ENCODE data around the gene FAM124A. TPM values are rescaled to one million over a fixed set of nuclear protein-coding genes. Genes with fewer than 3 reads are reported as not detected.

Gene FAM124A
- total RNA-seq, 4 donors from 2014 or later = 0.91 to 4.1 (median 2.8) TPM

DNA sequence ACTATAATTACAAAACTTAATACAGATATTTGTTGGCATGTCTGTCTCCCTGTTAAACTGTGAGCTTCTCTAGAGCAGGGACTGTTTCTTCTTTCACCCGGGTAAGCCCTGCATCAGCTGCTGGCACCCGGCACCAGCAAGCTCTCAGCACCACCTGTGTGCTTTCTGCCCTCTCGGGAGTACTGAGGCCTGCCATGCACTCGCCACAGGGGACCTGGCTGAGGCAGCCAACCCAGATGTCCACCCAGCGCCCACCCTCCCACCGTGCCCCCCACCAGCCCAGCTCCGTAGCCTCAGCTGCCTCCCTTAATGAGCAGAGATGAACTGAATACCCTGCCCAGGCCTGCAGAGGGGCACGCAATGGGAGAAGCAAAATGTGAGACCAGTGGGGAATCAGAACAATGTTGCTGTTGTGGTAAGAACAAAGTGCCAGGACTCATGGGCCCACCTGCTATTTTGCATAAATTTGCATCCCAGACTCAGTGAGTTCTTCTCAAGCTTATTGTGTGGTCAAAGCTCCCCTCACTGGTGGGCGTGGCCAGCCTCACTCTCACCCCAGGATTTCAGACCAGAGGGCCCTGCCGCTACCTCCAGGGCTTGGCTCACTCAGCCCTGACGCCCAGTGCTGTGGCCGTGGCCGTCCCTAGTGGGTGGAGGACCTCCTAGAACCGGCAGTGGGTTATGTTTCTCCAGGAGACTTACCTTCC, 102.7 kb downstream of the FAM124A start:
- H3K27me3 ChIP-seq = no peaks in the 10 kb centered on the region
- DNase-seq (ENCODE audit: low spot score in 2 of 2) = no peak
- no peak overlapping the region for H3K27ac ChIP-seq
- no peaks in the 10 kb centered on the region for H3K9me3 ChIP-seq
- 82% methylated on average over 12 of the region's 14 CpGs for WGBS
- TF ChIP-seq, protein P1, sequence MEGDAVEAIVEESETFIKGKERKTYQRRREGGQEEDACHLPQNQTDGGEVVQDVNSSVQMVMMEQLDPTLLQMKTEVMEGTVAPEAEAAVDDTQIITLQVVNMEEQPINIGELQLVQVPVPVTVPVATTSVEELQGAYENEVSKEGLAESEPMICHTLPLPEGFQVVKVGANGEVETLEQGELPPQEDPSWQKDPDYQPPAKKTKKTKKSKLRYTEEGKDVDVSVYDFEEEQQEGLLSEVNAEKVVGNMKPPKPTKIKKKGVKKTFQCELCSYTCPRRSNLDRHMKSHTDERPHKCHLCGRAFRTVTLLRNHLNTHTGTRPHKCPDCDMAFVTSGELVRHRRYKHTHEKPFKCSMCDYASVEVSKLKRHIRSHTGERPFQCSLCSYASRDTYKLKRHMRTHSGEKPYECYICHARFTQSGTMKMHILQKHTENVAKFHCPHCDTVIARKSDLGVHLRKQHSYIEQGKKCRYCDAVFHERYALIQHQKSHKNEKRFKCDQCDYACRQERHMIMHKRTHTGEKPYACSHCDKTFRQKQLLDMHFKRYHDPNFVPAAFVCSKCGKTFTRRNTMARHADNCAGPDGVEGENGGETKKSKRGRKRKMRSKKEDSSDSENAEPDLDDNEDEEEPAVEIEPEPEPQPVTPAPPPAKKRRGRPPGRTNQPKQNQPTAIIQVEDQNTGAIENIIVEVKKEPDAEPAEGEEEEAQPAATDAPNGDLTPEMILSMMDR (IDR thresholded peaks at IDR 0.05) = no peak
- no peak for TF ChIP-seq EP300 (IDR thresholded peaks at IDR 0.05)
- TF ChIP-seq POLR2AphosphoS5 (IDR thresholded peaks at IDR 0.05) = no peak
- TF ChIP-seq POLR2A (IDR thresholded peaks at IDR 0.05) = no peak
- no peaks in the 10 kb centered on the region for H3K36me3 ChIP-seq
- H3K4me1 ChIP-seq = no peaks in the 10 kb centered on the region
- H3K4me3 ChIP-seq = no peak overlapping the region

DNA sequence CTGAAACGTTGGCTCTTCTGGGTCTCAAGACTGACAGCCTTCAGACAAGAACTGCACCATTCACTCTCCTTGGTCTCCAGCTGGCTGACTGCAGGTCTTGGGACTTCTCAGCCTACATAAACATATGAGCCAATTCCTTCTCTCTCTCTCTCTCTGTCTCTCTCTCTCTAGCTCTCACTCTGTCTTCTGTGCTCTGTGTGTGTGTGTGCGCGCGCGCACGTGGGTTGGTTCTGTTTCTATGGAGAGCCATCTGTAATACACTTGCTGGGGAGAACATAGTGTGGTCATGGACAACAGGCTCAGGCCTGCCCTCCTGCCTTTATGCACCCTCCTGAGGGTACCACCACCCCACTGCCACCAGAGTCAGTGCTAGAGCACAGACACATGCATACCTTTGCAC, 103.6 kb downstream of the FAM124A start:
- Histone ChIP-seq H3K27me3 (no peaks in the 10 kb centered on the region), H3K9me3 (no peaks in the 10 kb centered on the region), H3K4me3 (no peak overlapping the region), H3K27ac (no peak overlapping the region), H3K36me3 (no peaks in the 10 kb centered on the region), H3K4me1 (no peaks in the 10 kb centered on the region)
- no peak for DNase-seq (ENCODE audit: low spot score in 2 of 2)
- 80% methylated on average over 6 of the region's 6 CpGs for WGBS
- TF ChIP-seq POLR2AphosphoS5 (IDR thresholded peaks at IDR 0.05) (no peak), POLR2A (IDR thresholded peaks at IDR 0.05) (no peak), EP300 (IDR thresholded peaks at IDR 0.05) (no peak)
- TF ChIP-seq, protein P1 (IDR thresholded peaks at IDR 0.05) = no peak

DNA sequence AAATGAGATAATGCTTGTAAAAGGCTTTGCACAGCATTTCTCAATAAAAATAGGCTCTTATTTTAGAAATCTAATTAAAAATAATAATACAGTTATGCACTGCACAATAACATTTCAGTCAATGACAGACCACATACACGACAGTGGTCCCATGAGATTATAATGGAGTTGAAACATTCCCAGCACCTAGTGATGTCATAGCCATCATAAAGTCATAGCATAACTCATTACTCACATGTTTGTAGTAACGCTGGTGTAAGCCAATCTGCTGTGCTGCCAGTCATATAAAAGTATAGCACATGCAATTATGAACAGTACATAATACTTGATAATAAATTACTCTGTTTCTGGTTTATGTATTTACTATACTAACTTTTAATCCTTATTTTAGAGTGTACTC, 104.6 kb downstream of the FAM124A start:
- Histone ChIP-seq H3K4me1 (no peaks in the 10 kb centered on the region), H3K36me3 (no peaks in the 10 kb centered on the region), H3K4me3 (no peak overlapping the region), H3K27me3 (no peaks in the 10 kb centered on the region), H3K27ac (no peak overlapping the region), H3K9me3 (no peaks in the 10 kb centered on the region)
- 85% methylated on average over 2 of the region's 2 CpGs for WGBS
- TF ChIP-seq EP300 (IDR thresholded peaks at IDR 0.05) = no peak
- TF ChIP-seq POLR2AphosphoS5 (IDR thresholded peaks at IDR 0.05) = no peak
- TF ChIP-seq, protein P1 (IDR thresholded peaks at IDR 0.05) = no peak
- no peak for DNase-seq (ENCODE audit: low spot score in 2 of 2)

DNA sequence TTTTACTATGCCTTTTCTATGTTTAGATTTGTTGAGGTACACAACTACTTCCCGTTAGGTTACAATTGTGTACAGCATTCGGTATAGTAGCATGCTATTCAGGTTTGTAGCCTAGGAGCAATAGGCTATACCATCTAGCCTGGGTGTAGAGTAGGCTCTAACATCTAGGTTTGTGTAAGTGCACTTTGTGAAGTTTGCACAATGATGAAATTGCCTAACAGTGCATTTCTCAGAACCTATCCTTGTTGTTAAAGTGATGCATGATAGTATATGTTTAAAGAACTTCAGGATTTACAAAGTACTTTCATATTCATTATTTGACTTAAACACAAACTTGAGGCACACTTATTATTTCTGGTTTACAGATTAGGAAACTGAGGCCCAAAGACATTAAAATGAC, 105.8 kb downstream of the FAM124A start:
- no peaks in the 10 kb centered on the region for H3K9me3 ChIP-seq
- H3K36me3 ChIP-seq = no peaks in the 10 kb centered on the region
- H3K27me3 ChIP-seq = no peaks in the 10 kb centered on the region
- H3K27ac ChIP-seq = no peak overlapping the region
- no peaks in the 10 kb centered on the region for H3K4me1 ChIP-seq
- H3K4me3 ChIP-seq = no peak overlapping the region
- no peak for DNase-seq (ENCODE audit: low spot score in 2 of 2)
- no peak for TF ChIP-seq POLR2A (IDR thresholded peaks at IDR 0.05)
- TF ChIP-seq POLR2AphosphoS5 (IDR thresholded peaks at IDR 0.05) = no peak
- TF ChIP-seq, protein P1 (IDR thresholded peaks at IDR 0.05) = no peak
- WGBS = 98% methylated on average over 2 of the region's 2 CpGs

DNA sequence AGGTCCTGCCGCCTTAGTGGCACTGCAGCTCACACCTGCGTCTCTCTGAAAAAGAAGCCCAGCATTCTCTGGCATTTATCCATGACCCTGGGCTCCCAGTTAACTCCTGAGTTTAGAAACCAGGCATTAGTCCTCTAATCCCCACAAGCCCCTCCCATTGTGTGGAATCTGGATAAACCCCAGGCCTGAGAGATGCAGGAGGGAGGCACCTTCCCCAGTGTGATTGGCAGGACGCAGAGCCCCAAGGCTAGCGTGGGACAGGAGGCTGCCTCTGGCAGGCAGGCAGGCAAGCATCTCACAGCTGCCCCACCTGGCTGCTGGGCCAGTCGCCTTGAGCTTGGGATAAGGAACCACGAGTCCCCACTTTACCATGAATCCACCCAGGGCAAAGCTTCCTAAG, 106.3 kb downstream of the FAM124A start:
- WGBS = 61% methylated on average over 4 of the region's 6 CpGs
- Histone ChIP-seq H3K4me3 (no peak overlapping the region), H3K36me3 (no peaks in the 10 kb centered on the region), H3K9me3 (no peaks in the 10 kb centered on the region), H3K4me1 (no peaks in the 10 kb centered on the region), H3K27ac (no peak overlapping the region), H3K27me3 (no peaks in the 10 kb centered on the region)
- DNase-seq (ENCODE audit: low spot score in 2 of 2) = no peak
- TF ChIP-seq EP300 (IDR thresholded peaks at IDR 0.05) (no peak), POLR2A (IDR thresholded peaks at IDR 0.05) (no peak), POLR2AphosphoS5 (IDR thresholded peaks at IDR 0.05) (no peak)
- TF ChIP-seq, protein P1 (IDR thresholded peaks at IDR 0.05) = no peak
